ENCODE data around the gene PLA2G2E. TPM values are rescaled to one million over a fixed set of nuclear protein-coding genes. Genes with fewer than 3 reads are reported as not detected.

PLA2G2E gene
- total RNA-seq, 2 experiments from 2014 or later, result not detected

Other genes with a start within 250 kb of the PLA2G2E start
- 10 to 100 TPM; 18.4 to 18.6 TPM for gene TMCO4, start 123.7 kb downstream of the PLA2G2E start, total RNA-seq
- gene RNF186, start 108.3 kb downstream of the PLA2G2E start, total RNA-seq, result not detected
- gene OTUD3, start 41.2 kb downstream of the PLA2G2E start, total RNA-seq, result 1 to 10 TPM; 7.3 to 8.1 TPM
- not detected for gene PLA2G2A, start 56.0 kb upstream of the PLA2G2E start, total RNA-seq
- gene PLA2G5, start 146.6 kb upstream of the PLA2G2E start, total RNA-seq, result not detected
- not detected for gene PLA2G2D, start 195.9 kb upstream of the PLA2G2E start, total RNA-seq
- gene PLA2G2F, start 215.7 kb upstream of the PLA2G2E start, total RNA-seq, result not detected

Measured in activated CD8-positive, alpha-beta memory T cell treated with anti-CD3 and anti-CD28 coated beads, Interleukin-2, amount 10 ng/mL, durations not matched to agents 7 days and 5 days (primary cell).